NB4 (cell line): ENCODE measurements around the gene KDSR.

Experiments
- CTCF ChIP-seq: IDR thresholded peaks from one replicate; pipeline ENCODE4 v1.5.1; 2012; ENCODE audit warnings: low read depth, low read length
- POLR2A ChIP-seq: IDR thresholded peaks from 2 replicates; pipeline ENCODE4 v1.6.1; 2011; ENCODE audit warnings: mild to moderate bottlenecking; ENCODE audit not compliant: insufficient read length; ENCODE audit errors: extremely low read depth

GRCh38 chr18:63317982-63318888 is 48.8 kb downstream of the KDSR start:
- TF ChIP-seq CTCF (peak; percentile 86), POLR2A (no peak)
